Nephron (organoid): ENCODE measurements around the gene NDUFAF8.
A peak's percentile ranks its signal among the peaks of the same experiment; 100 is the strongest.

Experiments
- H3K27ac Mint-ChIP-seq, 3 experiments: 2 replicates each; pipeline ENCODE4 v1.8.0; 2020; ENCODE audit warnings: mixed read lengths in 3 of 3, mild to moderate bottlenecking in 2 of 3, moderate library complexity in 1 of 3
- H3K27me3 Mint-ChIP-seq: 2 replicates; pipeline ENCODE4 v1.8.0; 2021; ENCODE audit warnings: low read depth, mild to moderate bottlenecking, moderate library complexity, mixed read lengths
- H3K36me3 Mint-ChIP-seq: 2 replicates; pipeline ENCODE4 v1.8.0; 2020; ENCODE audit warnings: low read depth, mixed read lengths
- H3K4me1 Mint-ChIP-seq: 2 replicates; pipeline ENCODE4 v1.8.0; 2020; ENCODE audit warnings: mixed read lengths
- H3K4me3 Mint-ChIP-seq, 3 experiments: 2 replicates each; pipeline ENCODE4 v1.8.0; 2020; ENCODE audit warnings: mild to moderate bottlenecking in 3 of 3, mixed read lengths in 3 of 3, moderate library complexity in 2 of 3
- H3K9me3 Mint-ChIP-seq: 2 replicates; pipeline ENCODE4 v1.8.0; 2020; ENCODE audit warnings: mixed read lengths
- CTCF ChIP-seq, 3 experiments: fragments of 200-600 bp; sonication (generic); IDR thresholded peaks; one replicate each; pipeline ENCODE4 v1.5.0; 2021; ENCODE audit warnings: antibody characterized with exemption in 3 of 3; ENCODE audit not compliant: unreplicated experiment in 3 of 3

The NDUFAF8 gene

GRCh38 chr17:81238490-81238814 lies 666 bp upstream of the NDUFAF8 start:
- peaks cover 16% of the 10 kb centered on the region for H3K4me1 Mint-ChIP-seq
- H3K36me3 Mint-ChIP-seq = peaks cover 9% of the 10 kb centered on the region

GRCh38 chr17:81239714-81240555 lies 817 bp downstream of the NDUFAF8 start:
- Mint-ChIP-seq H3K27me3 (no peaks in the 10 kb centered on the region), H3K9me3 (no peaks in the 10 kb centered on the region), H3K36me3 (peaks cover 6% of the 10 kb centered on the region), H3K27ac (peak overlapping the region; percentile 68 to 86 (median 84)), H3K4me1 (peaks cover 19% of the 10 kb centered on the region), H3K4me3 (peak overlapping the region; percentile 91 to 95 (median 95))
- no peak for TF ChIP-seq CTCF (IDR thresholded peaks at IDR 0.05; ENCODE audit: unreplicated experiment in 3 of 3)

More at GRCh38 chr17:81238490-81238814, 666 bp upstream of the NDUFAF8 start:
- Mint-ChIP-seq H3K4me3 (peak overlapping the region; percentile 89 to 97 (median 95)), H3K27ac (no peak overlapping the region), H3K9me3 (no peaks in the 10 kb centered on the region), H3K27me3 (no peaks in the 10 kb centered on the region)
- TF ChIP-seq CTCF (IDR thresholded peaks at IDR 0.05; ENCODE audit: unreplicated experiment in 3 of 3) = no peak

- TF ChIP-seq CTCF (IDR thresholded peaks at IDR 0.05; ENCODE audit: unreplicated experiment in 3 of 3) = no peak
- H3K36me3 Mint-ChIP-seq = peaks cover 3% of the 10 kb centered on the region
- H3K27ac Mint-ChIP-seq = no peak overlapping the region
- H3K9me3 Mint-ChIP-seq = no peaks in the 10 kb centered on the region
- H3K4me1 Mint-ChIP-seq = peaks cover 19% of the 10 kb centered on the region
- peak overlapping the region; percentile 68 to 95 (median 91) for H3K4me3 Mint-ChIP-seq
- H3K27me3 Mint-ChIP-seq = no peaks in the 10 kb centered on the region
Observed at GRCh38 chr17:81240761-81241160, 1.6 kb downstream of the NDUFAF8 start.

- H3K4me3 Mint-ChIP-seq = peak overlapping the region; percentile 68 to 95 (median 91)
- H3K27me3 Mint-ChIP-seq = no peaks in the 10 kb centered on the region
- TF ChIP-seq CTCF (IDR thresholded peaks at IDR 0.05; ENCODE audit: unreplicated experiment in 3 of 3) = no peak
Observed at GRCh38 chr17:81241203-81241602, 2.1 kb downstream of the NDUFAF8 start.

GRCh38 chr17:81241648-81242420 lies 2.7 kb downstream of the NDUFAF8 start:
- H3K9me3 Mint-ChIP-seq = no peaks in the 10 kb centered on the region
- peaks cover 19% of the 10 kb centered on the region for H3K4me1 Mint-ChIP-seq
- H3K27me3 Mint-ChIP-seq = no peaks in the 10 kb centered on the region
- H3K27ac Mint-ChIP-seq = no peak overlapping the region
- H3K4me3 Mint-ChIP-seq = peak overlapping the region; percentile 68 to 91 (median 71)
- peak; percentile 69 to 72 (median 70) for TF ChIP-seq CTCF (IDR thresholded peaks at IDR 0.05; ENCODE audit: unreplicated experiment in 3 of 3)
- peaks cover 3% of the 10 kb centered on the region for H3K36me3 Mint-ChIP-seq

More at GRCh38 chr17:81241203-81241602, 2.1 kb downstream of the NDUFAF8 start:
- no peaks in the 10 kb centered on the region for H3K9me3 Mint-ChIP-seq
- peaks cover 3% of the 10 kb centered on the region for H3K36me3 Mint-ChIP-seq
- peaks cover 19% of the 10 kb centered on the region for H3K4me1 Mint-ChIP-seq
- no peak overlapping the region for H3K27ac Mint-ChIP-seq
